OCI-LY3 (cell line): ENCODE data around the gene EMC9.

ENCODE experiments used
- H2AFZ ChIP-seq: fragments of 200-600, 300-600 bp; shearing (Covaris generic); 2 replicates; pipeline ENCODE4 v1.6.0; 2014; ENCODE audit warnings: antibody characterized with exemption, low read depth, low read length
- H3K27ac ChIP-seq: fragments of 200-600, 300-600 bp; sonication (generic); 2 replicates; pipeline ENCODE4 v1.5.1; 2014; ENCODE audit warnings: mild to moderate bottlenecking, low read length, moderate library complexity, mixed read lengths
- H3K27me3 ChIP-seq: fragments of 200-600, 300-600 bp; sonication (generic); 2 replicates; pipeline ENCODE4 v1.6.1; 2014; ENCODE audit warnings: low read depth, low read length, mixed read lengths
- H3K36me3 ChIP-seq: fragments of 200-600, 300-600 bp; sonication (generic); replicated peaks from 2 replicates; pipeline ENCODE3; 2014; ENCODE audit warnings: low read depth, low read length, mixed read lengths
- H3K4me1 ChIP-seq: fragments of 300-600, 200-600 bp; sonication (generic); 2 replicates; pipeline ENCODE4 v1.6.1; 2014; ENCODE audit warnings: low read length, mixed read lengths
- H3K4me2 ChIP-seq: fragments of 200-600, 300-600 bp; sonication (generic); 2 replicates; pipeline ENCODE4 v1.6.1; 2014; ENCODE audit warnings: low read length, mixed read lengths
- H3K4me3 ChIP-seq: fragments of 300-600, 200-600 bp; sonication (generic); 2 replicates; pipeline ENCODE4 v1.5.1; 2014; ENCODE audit warnings: antibody characterized with exemption, mild to moderate bottlenecking, low read length, moderate library complexity
- H3K79me2 ChIP-seq: fragments of 300-600, 200-600 bp; shearing (Covaris generic); 2 replicates; pipeline ENCODE4 v1.6.1; 2014; ENCODE audit warnings: mild to moderate bottlenecking, low read length, mixed read lengths
- H3K9ac ChIP-seq: fragments of 300-600, 200-600 bp; shearing (Covaris generic); 2 replicates; pipeline ENCODE4 v1.6.0; 2014; ENCODE audit warnings: mild to moderate bottlenecking, low read length, moderate library complexity
- H3K9me3 ChIP-seq: fragments of 200-600, 300-600 bp; shearing (Covaris generic); 2 replicates; pipeline ENCODE4 v1.6.1; 2014; ENCODE audit warnings: low read length, mixed read lengths; ENCODE audit not compliant: insufficient read depth
- H4K20me1 ChIP-seq: fragments of 200-600, 300-600 bp; sonication (generic); 2 replicates; pipeline ENCODE4 v1.6.1; 2016; ENCODE audit warnings: low read length, mixed read lengths; ENCODE audit not compliant: insufficient read depth
- EZH2phosphoT487 ChIP-seq: fragments of 200-600 bp; shearing (Covaris generic); IDR thresholded peaks from 2 replicates; pipeline ENCODE4 v1.6.1; 2018; ENCODE audit warnings: antibody characterized with exemption, mixed run types, low read depth
- TF ChIP-seq, protein P1 (sequence below): fragments of 200-600, 300-600 bp; sonication (generic); IDR thresholded peaks from 2 replicates; pipeline ENCODE4 v1.5.1; 2014; ENCODE audit warnings: antibody characterized with exemption, low read length, low read depth

EMC9 gene

DNA sequence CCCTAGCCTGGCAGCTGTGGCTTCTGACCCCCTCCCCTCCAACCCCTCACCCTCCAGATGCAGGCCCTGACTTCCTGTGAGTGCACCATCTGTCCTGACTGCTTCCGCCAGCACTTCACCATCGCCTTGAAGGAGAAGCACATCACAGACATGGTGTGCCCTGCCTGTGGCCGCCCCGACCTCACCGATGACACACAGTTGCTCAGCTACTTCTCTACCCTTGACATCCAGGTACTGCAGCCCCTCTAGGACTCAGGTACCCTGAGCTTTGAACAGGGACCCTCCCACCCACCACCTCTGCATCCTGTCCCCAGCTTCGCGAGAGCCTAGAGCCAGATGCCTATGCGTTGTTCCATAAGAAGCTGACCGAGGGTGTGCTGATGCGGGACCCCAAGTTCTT lies 13.7 kb upstream of the EMC9 start:
- Histone ChIP-seq H3K27me3 (no peaks in the 10 kb centered on the region), H3K9ac (no peak overlapping the region), H3K9me3 (no peaks in the 10 kb centered on the region), H4K20me1 (no peaks in the 10 kb centered on the region), H3K79me2 (no peaks in the 10 kb centered on the region), H3K4me3 (no peak overlapping the region), H2AFZ (no peak overlapping the region), H3K4me1 (0 out of 2 replicates have a peak, but pooled peaks cover under 1% of the 10 kb centered on the region), H3K4me2 (no peak overlapping the region), H3K36me3 (peaks cover 54% of the 10 kb centered on the region), H3K27ac (no peak overlapping the region)
- TF ChIP-seq, protein P1, sequence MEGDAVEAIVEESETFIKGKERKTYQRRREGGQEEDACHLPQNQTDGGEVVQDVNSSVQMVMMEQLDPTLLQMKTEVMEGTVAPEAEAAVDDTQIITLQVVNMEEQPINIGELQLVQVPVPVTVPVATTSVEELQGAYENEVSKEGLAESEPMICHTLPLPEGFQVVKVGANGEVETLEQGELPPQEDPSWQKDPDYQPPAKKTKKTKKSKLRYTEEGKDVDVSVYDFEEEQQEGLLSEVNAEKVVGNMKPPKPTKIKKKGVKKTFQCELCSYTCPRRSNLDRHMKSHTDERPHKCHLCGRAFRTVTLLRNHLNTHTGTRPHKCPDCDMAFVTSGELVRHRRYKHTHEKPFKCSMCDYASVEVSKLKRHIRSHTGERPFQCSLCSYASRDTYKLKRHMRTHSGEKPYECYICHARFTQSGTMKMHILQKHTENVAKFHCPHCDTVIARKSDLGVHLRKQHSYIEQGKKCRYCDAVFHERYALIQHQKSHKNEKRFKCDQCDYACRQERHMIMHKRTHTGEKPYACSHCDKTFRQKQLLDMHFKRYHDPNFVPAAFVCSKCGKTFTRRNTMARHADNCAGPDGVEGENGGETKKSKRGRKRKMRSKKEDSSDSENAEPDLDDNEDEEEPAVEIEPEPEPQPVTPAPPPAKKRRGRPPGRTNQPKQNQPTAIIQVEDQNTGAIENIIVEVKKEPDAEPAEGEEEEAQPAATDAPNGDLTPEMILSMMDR: no peak
- no peak for TF ChIP-seq EZH2phosphoT487

DNA sequence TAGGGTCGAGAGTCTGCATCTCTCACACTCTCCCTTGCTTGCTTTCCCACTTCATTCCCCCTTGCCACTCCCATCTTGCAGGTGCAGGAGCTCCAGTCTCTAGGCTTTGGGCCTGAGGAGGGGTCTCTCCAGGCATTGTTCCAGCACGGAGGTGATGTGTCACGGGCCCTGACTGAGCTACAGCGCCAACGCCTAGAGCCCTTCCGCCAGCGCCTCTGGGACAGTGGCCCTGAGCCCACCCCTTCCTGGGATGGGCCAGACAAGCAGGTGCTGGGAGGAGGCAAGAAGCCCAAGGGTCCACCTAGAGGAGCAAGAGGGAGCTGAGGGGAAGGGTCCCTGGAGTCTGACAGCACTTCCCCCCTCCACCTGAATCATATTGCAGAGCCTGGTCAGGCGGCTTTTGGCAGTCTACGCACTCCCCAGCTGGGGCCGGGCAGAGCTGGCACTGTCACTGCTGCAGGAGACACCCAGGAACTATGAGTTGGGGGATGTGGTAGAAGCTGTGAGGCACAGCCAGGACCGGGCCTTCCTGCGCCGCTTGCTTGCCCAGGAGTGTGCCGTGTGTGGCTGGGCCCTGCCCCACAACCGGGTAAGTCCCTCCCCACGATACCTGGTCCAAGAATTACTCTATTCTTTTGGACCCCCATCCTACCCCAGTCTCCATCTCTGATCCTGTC lies 10.2 kb upstream of the EMC9 start:
- TF ChIP-seq, protein P1: no peak
- TF ChIP-seq EZH2phosphoT487: no peak
- H3K27ac ChIP-seq: no peak overlapping the region
- H3K4me1 ChIP-seq: peaks cover 7% of the 10 kb centered on the region
- H3K4me2 ChIP-seq: no peak overlapping the region
- H3K79me2 ChIP-seq: peaks cover 22% of the 10 kb centered on the region
- H3K9ac ChIP-seq: no peak overlapping the region
- peaks cover 46% of the 10 kb centered on the region for H3K36me3 ChIP-seq
- no peaks in the 10 kb centered on the region for H3K9me3 ChIP-seq
- H3K4me3 ChIP-seq: no peak overlapping the region
- 0 out of 2 replicates have a peak, but pooled peaks cover 2% of the 10 kb centered on the region for H4K20me1 ChIP-seq
- H2AFZ ChIP-seq: no peak overlapping the region
- no peaks in the 10 kb centered on the region for H3K27me3 ChIP-seq

DNA sequence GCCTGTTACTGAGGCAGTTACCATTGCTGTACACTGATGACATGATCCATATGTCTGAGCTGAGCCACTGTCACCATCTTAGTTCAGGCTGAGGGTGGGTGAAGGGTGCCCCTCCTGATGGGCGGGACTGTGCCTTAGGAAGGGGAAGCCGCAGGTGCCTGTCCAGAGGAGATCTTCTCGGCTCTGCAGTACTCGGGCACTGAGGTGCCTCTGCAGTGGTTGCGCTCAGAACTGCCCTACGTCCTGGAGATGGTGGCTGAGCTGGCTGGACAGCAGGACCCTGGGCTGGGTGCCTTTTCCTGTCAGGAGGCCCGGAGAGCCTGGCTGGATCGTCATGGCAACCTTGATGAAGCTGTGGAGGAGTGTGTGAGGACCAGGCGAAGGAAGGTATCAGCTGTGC lies 9.6 kb upstream of the EMC9 start:
- H3K9me3 ChIP-seq: no peaks in the 10 kb centered on the region
- 0 out of 2 replicates have a peak, but pooled peaks cover 2% of the 10 kb centered on the region for H4K20me1 ChIP-seq
- H3K27ac ChIP-seq: no peak overlapping the region
- H3K79me2 ChIP-seq: peaks cover 25% of the 10 kb centered on the region
- no peak overlapping the region for H3K4me2 ChIP-seq
- H3K4me3 ChIP-seq: no peak overlapping the region
- no peak overlapping the region for H2AFZ ChIP-seq
- peaks cover 7% of the 10 kb centered on the region for H3K4me1 ChIP-seq
- no peaks in the 10 kb centered on the region for H3K27me3 ChIP-seq
- H3K9ac ChIP-seq: no peak overlapping the region
- H3K36me3 ChIP-seq: peaks cover 46% of the 10 kb centered on the region
- TF ChIP-seq, protein P1: no peak
- no peak for TF ChIP-seq EZH2phosphoT487

DNA sequence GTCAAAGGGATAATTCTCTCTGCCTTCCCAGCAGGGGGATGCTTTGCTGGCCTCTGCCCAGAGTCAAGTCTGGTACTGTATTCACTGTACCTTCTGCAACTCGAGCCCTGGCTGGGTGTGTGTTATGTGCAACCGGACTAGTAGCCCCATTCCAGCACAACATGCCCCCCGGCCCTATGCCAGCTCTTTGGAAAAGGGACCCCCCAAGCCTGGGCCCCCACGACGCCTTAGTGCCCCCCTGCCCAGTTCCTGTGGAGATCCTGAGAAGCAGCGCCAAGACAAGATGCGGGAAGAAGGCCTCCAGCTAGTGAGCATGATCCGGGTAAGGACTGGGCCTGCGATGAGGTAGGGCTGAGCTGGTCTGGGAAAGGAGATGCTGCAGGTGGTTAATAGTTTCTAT lies 9.2 kb upstream of the EMC9 start:
- Histone ChIP-seq H3K27ac (no peak overlapping the region), H3K4me3 (no peak overlapping the region), H3K9ac (no peak overlapping the region), H3K27me3 (no peaks in the 10 kb centered on the region), H3K4me1 (peaks cover 10% of the 10 kb centered on the region), H2AFZ (no peak overlapping the region), H3K36me3 (peaks cover 41% of the 10 kb centered on the region), H4K20me1 (0 out of 2 replicates have a peak, but pooled peaks cover 2% of the 10 kb centered on the region), H3K79me2 (peaks cover 30% of the 10 kb centered on the region), H3K4me2 (no peak overlapping the region), H3K9me3 (no peaks in the 10 kb centered on the region)
- no peak for TF ChIP-seq EZH2phosphoT487
- TF ChIP-seq, protein P1: no peak
